Measurements from ENCODE around the gene LANCL1. TPM values are rescaled to one million over a fixed set of nuclear protein-coding genes. Genes with fewer than 3 reads are reported as not detected.

Gene LANCL1
- total RNA-seq, 2 donors from 2014 or later: 19.7 to 48.8 TPM

- intact Hi-C loops (cut with DNase I): no loop called here
- TF ChIP-seq, protein P1, sequence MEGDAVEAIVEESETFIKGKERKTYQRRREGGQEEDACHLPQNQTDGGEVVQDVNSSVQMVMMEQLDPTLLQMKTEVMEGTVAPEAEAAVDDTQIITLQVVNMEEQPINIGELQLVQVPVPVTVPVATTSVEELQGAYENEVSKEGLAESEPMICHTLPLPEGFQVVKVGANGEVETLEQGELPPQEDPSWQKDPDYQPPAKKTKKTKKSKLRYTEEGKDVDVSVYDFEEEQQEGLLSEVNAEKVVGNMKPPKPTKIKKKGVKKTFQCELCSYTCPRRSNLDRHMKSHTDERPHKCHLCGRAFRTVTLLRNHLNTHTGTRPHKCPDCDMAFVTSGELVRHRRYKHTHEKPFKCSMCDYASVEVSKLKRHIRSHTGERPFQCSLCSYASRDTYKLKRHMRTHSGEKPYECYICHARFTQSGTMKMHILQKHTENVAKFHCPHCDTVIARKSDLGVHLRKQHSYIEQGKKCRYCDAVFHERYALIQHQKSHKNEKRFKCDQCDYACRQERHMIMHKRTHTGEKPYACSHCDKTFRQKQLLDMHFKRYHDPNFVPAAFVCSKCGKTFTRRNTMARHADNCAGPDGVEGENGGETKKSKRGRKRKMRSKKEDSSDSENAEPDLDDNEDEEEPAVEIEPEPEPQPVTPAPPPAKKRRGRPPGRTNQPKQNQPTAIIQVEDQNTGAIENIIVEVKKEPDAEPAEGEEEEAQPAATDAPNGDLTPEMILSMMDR (IDR thresholded peaks at IDR 0.05): no peak
- TF ChIP-seq POLR2A (IDR thresholded peaks at IDR 0.05): no peak
- no peak for DNase-seq
- Histone ChIP-seq H3K36me3 (replicated peaks in 1 of 2; ENCODE audit: insufficient read depth in 1 of 2, low read depth in 2 of 2) (no peaks in the 10 kb centered on the region), H3K4me3 (no peak overlapping the region), H3K27me3 (no peaks in the 10 kb centered on the region), H3K9me3 (peaks cover 0 to 5% (median 0%) of the 10 kb centered on the region in 3 donors), H3K27ac (no peak overlapping the region), H3K4me1 (peaks cover 16% of the 10 kb centered on the region)
- ATAC-seq: no peak
- WGBS, 2 donors: 92 to 94% methylated on average over 3 of the region's 3 CpGs
These were observed 33.0 kb downstream of the LANCL1 start for GRCh38 chr2:210443527-210443926.

DNA sequence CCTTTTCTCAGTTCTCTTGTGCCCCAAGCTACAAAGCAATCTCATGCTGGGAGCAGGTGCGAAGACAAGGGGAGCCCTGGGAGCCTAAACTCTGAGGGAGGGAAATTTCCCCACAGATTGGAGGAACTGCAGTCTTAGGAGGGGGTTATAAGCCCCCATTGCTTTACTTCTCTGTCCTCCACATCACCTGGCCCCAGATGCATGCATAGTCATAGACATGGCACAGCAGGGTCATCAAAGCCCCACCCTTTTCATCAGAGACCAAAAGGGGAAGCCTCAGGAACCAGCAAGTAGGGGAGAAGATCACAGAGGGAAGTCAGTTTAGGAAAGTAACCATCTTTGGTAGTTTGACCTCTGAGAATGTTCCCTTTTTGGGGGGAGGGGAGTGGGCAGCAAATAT is 33.7 kb downstream of the LANCL1 start:
- Histone ChIP-seq H3K4me3 (no peak overlapping the region), H3K27me3 (no peaks in the 10 kb centered on the region), H3K36me3 (replicated peaks in 1 of 2; ENCODE audit: insufficient read depth in 1 of 2, low read depth in 2 of 2) (no peaks in the 10 kb centered on the region), H3K4me1 (peaks cover 16% of the 10 kb centered on the region), H3K9me3 (peaks cover 0 to 5% (median 0%) of the 10 kb centered on the region in 3 donors), H3K27ac (no peak overlapping the region)
- DNase-seq (no peak), ATAC-seq (no peak)
- WGBS, 2 donors: 100% methylated on average over 1 of the region's 1 CpG
- TF ChIP-seq, protein P1 (IDR thresholded peaks at IDR 0.05): no peak
- TF ChIP-seq POLR2A (IDR thresholded peaks at IDR 0.05): no peak
- intact Hi-C loops (cut with DNase I): no loop called here

DNA sequence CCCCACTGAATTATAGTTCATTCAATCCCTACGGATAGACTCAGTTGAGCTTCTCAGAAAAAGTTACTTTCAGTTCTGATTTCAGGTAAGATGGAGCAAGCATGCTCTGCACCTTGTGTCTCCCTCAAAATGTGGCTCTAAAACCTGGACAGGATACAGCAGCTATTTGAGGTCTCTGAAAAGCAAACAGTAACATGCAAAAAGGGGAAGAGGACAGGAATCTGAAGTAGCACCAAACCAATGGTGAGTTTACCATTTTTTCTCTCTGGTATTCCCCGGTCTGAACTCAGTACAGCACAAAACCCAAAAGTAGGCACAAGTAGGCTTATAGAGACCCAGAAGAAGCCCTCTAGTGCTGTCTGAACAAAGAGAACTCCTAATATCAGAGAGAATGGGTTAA is 34.1 kb downstream of the LANCL1 start:
- ATAC-seq (no peak), DNase-seq (no peak)
- intact Hi-C loops (cut with DNase I): no loop called here
- H3K9me3 ChIP-seq: peaks cover 0 to 5% (median 0%) of the 10 kb centered on the region in 3 donors
- H3K4me1 ChIP-seq: peaks cover 16% of the 10 kb centered on the region
- H3K27me3 ChIP-seq: no peaks in the 10 kb centered on the region
- no peak for TF ChIP-seq POLR2A (IDR thresholded peaks at IDR 0.05)
- TF ChIP-seq, protein P1 (IDR thresholded peaks at IDR 0.05): no peak
- no peak overlapping the region for H3K27ac ChIP-seq
- no peak overlapping the region for H3K4me3 ChIP-seq
- 85 to 91% methylated on average over 2 of the region's 2 CpGs for WGBS, 2 donors
- no peaks in the 10 kb centered on the region for H3K36me3 ChIP-seq (replicated peaks in 1 of 2; ENCODE audit: insufficient read depth in 1 of 2, low read depth in 2 of 2)

- Histone ChIP-seq H3K27ac (no peak overlapping the region), H3K36me3 (replicated peaks in 1 of 2; ENCODE audit: insufficient read depth in 1 of 2, low read depth in 2 of 2) (peaks cover 0 to 4% of the 10 kb centered on the region in 2 donors), H3K4me1 (peaks cover 16% of the 10 kb centered on the region), H3K4me3 (no peak overlapping the region), H3K9me3 (no peaks in the 10 kb centered on the region), H3K27me3 (no peaks in the 10 kb centered on the region)
- no peak for ATAC-seq
- 46 to 54% methylated on average over 3 of the region's 3 CpGs for WGBS, 2 donors
- intact Hi-C loops (cut with DNase I): no loop called here
- no peak for DNase-seq
- TF ChIP-seq POLR2A (IDR thresholded peaks at IDR 0.05): no peak
- TF ChIP-seq, protein P1 (IDR thresholded peaks at IDR 0.05): no peak
These were observed 36.4 kb downstream of the LANCL1 start for GRCh38 chr2:210440206-210440605.

GRCh38 chr2:210435439-210435838 is 41.1 kb downstream of the LANCL1 start:
- H3K27me3 ChIP-seq: no peaks in the 10 kb centered on the region
- peaks cover 8 to 11% of the 10 kb centered on the region in 2 donors for H3K36me3 ChIP-seq (replicated peaks in 1 of 2; ENCODE audit: insufficient read depth in 1 of 2, low read depth in 2 of 2)
- intact Hi-C loops (cut with DNase I): no loop called here
- TF ChIP-seq, protein P1 (IDR thresholded peaks at IDR 0.05): no peak
- no peak for TF ChIP-seq POLR2A (IDR thresholded peaks at IDR 0.05)
- no peak overlapping the region for H3K4me3 ChIP-seq
- H3K4me1 ChIP-seq: peaks cover 11% of the 10 kb centered on the region
- ATAC-seq (no peak), DNase-seq (no peak)
- 96 to 100% methylated on average over 1 of the region's 1 CpG for WGBS, 2 donors
- H3K9me3 ChIP-seq: no peaks in the 10 kb centered on the region
- no peak overlapping the region for H3K27ac ChIP-seq
